Keratinocyte (primary cell): Measurements from ENCODE around the gene GABRR2.

Experiments used
- EZH2 ChIP-seq: IDR thresholded peaks from one replicate; pipeline ENCODE4 v1.6.1; 2012; ENCODE audit warnings: inconsistent platforms, mild to moderate bottlenecking, low read length, moderate library complexity
- TF ChIP-seq, protein P1 (sequence below), 3 experiments: IDR thresholded peaks in 1 of 3; conservative IDR thresholded peaks in 1 of 3; optimal IDR thresholded peaks in 1 of 3; 2 replicates in 2 of 3; 3 replicates in 1 of 3; pipeline versions ENCODE3 to v1.5.1; 2011; ENCODE audit warnings: low read length in 3 of 3, mild to moderate bottlenecking in 3 of 3, moderate library complexity in 2 of 3, control low read depth in 1 of 3, inconsistent platforms in 1 of 3; ENCODE audit not compliant: insufficient read depth in 2 of 3; ENCODE audit errors: extremely low read depth in 1 of 3

DNA sequence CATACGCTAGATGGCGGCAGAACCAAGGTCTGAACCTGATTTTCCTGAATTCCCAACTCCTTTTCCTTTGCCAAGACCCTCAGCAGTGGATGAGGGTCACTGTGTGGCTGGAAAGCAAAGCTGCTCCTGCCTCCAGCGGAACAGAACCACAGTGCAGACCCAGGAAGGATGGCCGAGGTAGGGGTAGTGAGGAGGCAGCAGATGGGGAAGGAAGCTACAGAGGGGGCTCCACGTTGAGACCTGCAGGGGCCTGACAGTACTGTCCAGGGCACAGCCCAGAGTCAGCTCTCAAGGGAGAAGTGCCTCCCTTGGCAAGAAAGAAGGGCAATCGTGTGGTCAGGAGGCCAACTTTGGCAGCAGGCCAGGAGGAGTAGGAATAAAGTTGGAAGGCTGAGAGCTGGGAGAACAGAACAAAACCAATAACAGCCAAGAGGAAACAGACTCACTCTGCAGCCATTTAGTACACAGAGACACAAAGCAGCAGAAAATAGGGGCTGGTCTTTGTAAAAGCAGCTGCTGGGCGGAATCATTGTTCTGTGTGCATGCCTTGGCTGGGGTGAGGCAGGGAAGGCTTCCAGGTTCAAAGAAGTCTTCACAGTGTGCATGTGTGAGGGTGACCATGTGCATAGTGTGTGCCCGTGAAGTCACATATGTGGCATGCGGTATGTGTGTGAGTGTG lies 3.1 kb downstream of the GABRR2 start:
- TF ChIP-seq, protein P1, sequence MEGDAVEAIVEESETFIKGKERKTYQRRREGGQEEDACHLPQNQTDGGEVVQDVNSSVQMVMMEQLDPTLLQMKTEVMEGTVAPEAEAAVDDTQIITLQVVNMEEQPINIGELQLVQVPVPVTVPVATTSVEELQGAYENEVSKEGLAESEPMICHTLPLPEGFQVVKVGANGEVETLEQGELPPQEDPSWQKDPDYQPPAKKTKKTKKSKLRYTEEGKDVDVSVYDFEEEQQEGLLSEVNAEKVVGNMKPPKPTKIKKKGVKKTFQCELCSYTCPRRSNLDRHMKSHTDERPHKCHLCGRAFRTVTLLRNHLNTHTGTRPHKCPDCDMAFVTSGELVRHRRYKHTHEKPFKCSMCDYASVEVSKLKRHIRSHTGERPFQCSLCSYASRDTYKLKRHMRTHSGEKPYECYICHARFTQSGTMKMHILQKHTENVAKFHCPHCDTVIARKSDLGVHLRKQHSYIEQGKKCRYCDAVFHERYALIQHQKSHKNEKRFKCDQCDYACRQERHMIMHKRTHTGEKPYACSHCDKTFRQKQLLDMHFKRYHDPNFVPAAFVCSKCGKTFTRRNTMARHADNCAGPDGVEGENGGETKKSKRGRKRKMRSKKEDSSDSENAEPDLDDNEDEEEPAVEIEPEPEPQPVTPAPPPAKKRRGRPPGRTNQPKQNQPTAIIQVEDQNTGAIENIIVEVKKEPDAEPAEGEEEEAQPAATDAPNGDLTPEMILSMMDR (optimal IDR thresholded peaks at IDR 0.05 in 1 of 3, IDR thresholded peaks at IDR 0.05 in 1 of 3, conservative IDR thresholded peaks at IDR 0.05 in 1 of 3; ENCODE audit: extremely low read depth in 1 of 3, insufficient read depth in 2 of 3, low read length in 3 of 3): peak; percentile 65 to 75 (median 68)
- TF ChIP-seq EZH2: no peak
